HL-60 (cell line): ENCODE measurements around the gene CAMTA1.

ENCODE experiments used
- DNase-seq, 2 experiments: peaks; one replicate each; pipeline ENCODE4 v3.0.0-alpha.2; 2010 to 2020; ENCODE audit warnings: low read depth in 1 of 2, low spot score in 1 of 2
- H3K27ac ChIP-seq: fragments of 250-450 bp; sonication (Bioruptor Pico); replicated peaks from 2 replicates; pipeline ENCODE4 v1.5.1; 2020; ENCODE audit warnings: mild to moderate bottlenecking, moderate library complexity
- H3K27me3 ChIP-seq: fragments of 250-450 bp; sonication (Bioruptor Pico); 2 replicates; pipeline ENCODE4 v1.5.1; 2021; ENCODE audit warnings: mild to moderate bottlenecking, moderate library complexity; ENCODE audit not compliant: insufficient read depth, poor library complexity, severe bottlenecking
- H3K4me3 ChIP-seq: replicated peaks from 2 replicates; pipeline ENCODE4 v1.5.1; 2011; ENCODE audit warnings: mild to moderate bottlenecking, control low read depth, low read length; ENCODE audit not compliant: insufficient read depth
- CTCF ChIP-seq: IDR thresholded peaks from one replicate; pipeline ENCODE4 v1.5.1; 2011; ENCODE audit warnings: low read length, control low read depth, inconsistent platforms; ENCODE audit not compliant: insufficient read depth
- GABPA ChIP-seq: IDR thresholded peaks from 2 replicates; pipeline ENCODE4 v1.6.1; 2012; ENCODE audit warnings: low read depth
- POLR2AphosphoS5 ChIP-seq: IDR thresholded peaks from 2 replicates; pipeline ENCODE4 v1.6.1; 2012; ENCODE audit warnings: low read depth
- REST ChIP-seq: IDR thresholded peaks from 2 replicates; pipeline ENCODE4 v1.6.1; 2012; ENCODE audit warnings: low read depth; ENCODE audit not compliant: insufficient replicate concordance
- SPI1 ChIP-seq: IDR thresholded peaks from 2 replicates; pipeline ENCODE4 v1.6.1; 2012; ENCODE audit warnings: low read depth, mild to moderate bottlenecking, borderline replicate concordance

The CAMTA1 gene

GRCh38 chr1:6996866-6997265 is 211.6 kb downstream of the CAMTA1 start:
- Histone ChIP-seq H3K4me3 (no peak overlapping the region), H3K27me3 (no peaks in the 10 kb centered on the region), H3K27ac (no peak overlapping the region)
- no peak for TF ChIP-seq POLR2AphosphoS5
- TF ChIP-seq GABPA: no peak
- no peak for TF ChIP-seq REST
- no peak for TF ChIP-seq CTCF
- no peak for TF ChIP-seq SPI1
- no peak for DNase-seq

GRCh38 chr1:6998267-6998666 is 213.0 kb downstream of the CAMTA1 start:
- no peak for DNase-seq
- Histone ChIP-seq H3K4me3 (no peak overlapping the region), H3K27me3 (no peaks in the 10 kb centered on the region), H3K27ac (no peak overlapping the region)
- TF ChIP-seq GABPA (no peak), REST (no peak), SPI1 (no peak), POLR2AphosphoS5 (no peak), CTCF (no peak)

GRCh38 chr1:6999826-7000225 is 214.6 kb downstream of the CAMTA1 start:
- Histone ChIP-seq H3K27me3 (no peaks in the 10 kb centered on the region), H3K4me3 (no peak overlapping the region), H3K27ac (no peak overlapping the region)
- no peak for DNase-seq
- TF ChIP-seq CTCF (no peak), SPI1 (no peak)

GRCh38 chr1:7000720-7001119 is 215.5 kb downstream of the CAMTA1 start:
- no peak overlapping the region for H3K4me3 ChIP-seq
- no peak overlapping the region for H3K27ac ChIP-seq
- no peak for DNase-seq
- H3K27me3 ChIP-seq: no peaks in the 10 kb centered on the region
- TF ChIP-seq REST: no peak
- TF ChIP-seq POLR2AphosphoS5: no peak
- no peak for TF ChIP-seq GABPA
- no peak for TF ChIP-seq SPI1
- no peak for TF ChIP-seq CTCF
